ENCODE results near the gene CMTM4. TPM values are rescaled to one million over a fixed set of nuclear protein-coding genes. Genes with fewer than 3 reads are reported as not detected.

The CMTM4 gene
- total RNA-seq, 4 donors from 2014 or later: 24.0 to 55.1 (median 36.4) TPM

GRCh38 chr16:66604376-66605176 lies 92.0 kb downstream of the CMTM4 start, which contains the start of gene CMTM3:
Gene CMTM3, plus strand, starts transcription at chr16:66604704. Its CDS starts 102 bp downstream, at chr16:66604806.
- H3K27ac ChIP-seq: peak within 1 kb of the TSS; percentile 81
- WGBS: 0% methylated on average over 12 of the region's 96 CpGs
- H3K27me3 ChIP-seq: no peaks in the 10 kb centered on the region
- H3K4me1 ChIP-seq: peaks cover 33% of the 10 kb centered on the region
- no peak for DNase-seq (ENCODE audit: low spot score in 2 of 2)
- TF ChIP-seq CTCF (IDR thresholded peaks at IDR 0.05): peak; percentile 34 to 78
- TF ChIP-seq POLR2A (IDR thresholded peaks at IDR 0.05): no peak
- H3K4me3 ChIP-seq: peak within 1 kb of the TSS; percentile 69
- peaks cover 7% of the 10 kb centered on the region for H3K36me3 ChIP-seq
- no peaks in the 10 kb centered on the region for H3K9me3 ChIP-seq

GRCh38 chr16:66603537-66604375 lies 92.8 kb downstream of the CMTM4 start:
- H3K4me3 ChIP-seq: peak overlapping the region; percentile 69
- H3K27ac ChIP-seq: peak overlapping the region; percentile 81
- H3K36me3 ChIP-seq: no peaks in the 10 kb centered on the region
- H3K4me1 ChIP-seq: peaks cover 29% of the 10 kb centered on the region
- WGBS: 13% methylated on average over 32 of the region's 32 CpGs
- H3K27me3 ChIP-seq: no peaks in the 10 kb centered on the region
- no peaks in the 10 kb centered on the region for H3K9me3 ChIP-seq
- DNase-seq (ENCODE audit: low spot score in 2 of 2): peak in 1 of 2 donors; percentile 80
- TF ChIP-seq POLR2A (IDR thresholded peaks at IDR 0.05): no peak
- no peak for TF ChIP-seq EP300 (IDR thresholded peaks at IDR 0.05)
- no peak for TF ChIP-seq CTCF (IDR thresholded peaks at IDR 0.05)
- no peak for TF ChIP-seq POLR2AphosphoS5 (IDR thresholded peaks at IDR 0.05)

GRCh38 chr16:66601471-66601870 lies 95.1 kb downstream of the CMTM4 start:
- TF ChIP-seq POLR2AphosphoS5 (IDR thresholded peaks at IDR 0.05): no peak
- no peak for TF ChIP-seq EP300 (IDR thresholded peaks at IDR 0.05)
- no peak for TF ChIP-seq CTCF (IDR thresholded peaks at IDR 0.05)
- H3K27me3 ChIP-seq: no peaks in the 10 kb centered on the region
- H3K36me3 ChIP-seq: no peaks in the 10 kb centered on the region
- WGBS: no CpG with 5 or more reads among the region's 5 CpGs
- DNase-seq (ENCODE audit: low spot score in 2 of 2): no peak
- no peaks in the 10 kb centered on the region for H3K9me3 ChIP-seq
- H3K27ac ChIP-seq: no peak overlapping the region
- peaks cover 14% of the 10 kb centered on the region for H3K4me1 ChIP-seq
- no peak overlapping the region for H3K4me3 ChIP-seq

GRCh38 chr16:66600477-66600876 lies 96.1 kb downstream of the CMTM4 start:
- no peak for DNase-seq (ENCODE audit: low spot score in 2 of 2)
- no peaks in the 10 kb centered on the region for H3K27me3 ChIP-seq
- 95% methylated on average over 1 of the region's 1 CpG for WGBS
- TF ChIP-seq POLR2A (IDR thresholded peaks at IDR 0.05): no peak
- TF ChIP-seq POLR2AphosphoS5 (IDR thresholded peaks at IDR 0.05): no peak
- no peak for TF ChIP-seq EP300 (IDR thresholded peaks at IDR 0.05)
- no peak for TF ChIP-seq CTCF (IDR thresholded peaks at IDR 0.05)
- no peak overlapping the region for H3K27ac ChIP-seq
- no peaks in the 10 kb centered on the region for H3K36me3 ChIP-seq
- H3K9me3 ChIP-seq: no peaks in the 10 kb centered on the region
- peaks cover 4% of the 10 kb centered on the region for H3K4me1 ChIP-seq
- no peak overlapping the region for H3K4me3 ChIP-seq

- H3K27me3 ChIP-seq: no peaks in the 10 kb centered on the region
- no peaks in the 10 kb centered on the region for H3K36me3 ChIP-seq
- H3K27ac ChIP-seq: no peak overlapping the region
- DNase-seq (ENCODE audit: low spot score in 2 of 2): no peak
- H3K4me3 ChIP-seq: no peak overlapping the region
- no peaks in the 10 kb centered on the region for H3K9me3 ChIP-seq
- TF ChIP-seq POLR2A (IDR thresholded peaks at IDR 0.05): no peak
- TF ChIP-seq CTCF (IDR thresholded peaks at IDR 0.05): no peak
- TF ChIP-seq EP300 (IDR thresholded peaks at IDR 0.05): no peak
- TF ChIP-seq POLR2AphosphoS5 (IDR thresholded peaks at IDR 0.05): no peak
- H3K4me1 ChIP-seq: no peaks in the 10 kb centered on the region
- WGBS: 85% methylated on average over 4 of the region's 4 CpGs
These were observed 96.8 kb downstream of the CMTM4 start for GRCh38 chr16:66599726-66600125.

Measured in suprapubic skin (tissue), 4 donors.